Epithelial cell of prostate (primary cell): ENCODE data around the gene SFR1.

Source experiments
- DNase-seq: peaks from one replicate; pipeline ENCODE4 v3.0.0-alpha.2; 2011; ENCODE audit warnings: low read depth, low spot score
- H3K27ac ChIP-seq: fragments of 450-650 bp; 2 replicates; pipeline ENCODE4 v1.5.1; 2017; ENCODE audit warnings: mild to moderate bottlenecking

Gene SFR1

GRCh38 chr10:104121485-104122224 lies at the start of gene SFR1:
SFR1 (plus strand) TSS chr10:104122171; CDS start chr10:104122184, 13 bp downstream.
- peak; percentile 92 for DNase-seq
- peak within 1 kb of the TSS; percentile 98 for H3K27ac ChIP-seq

- no peak overlapping the region for H3K27ac ChIP-seq
- DNase-seq = no peak
These were observed 49.2 kb upstream of the SFR1 start for GRCh38 chr10:104072786-104073185.

GRCh38 chr10:104074505-104074904 lies 47.5 kb upstream of the SFR1 start:
- no peak overlapping the region for H3K27ac ChIP-seq
- no peak for DNase-seq

GRCh38 chr10:104076743-104077160 lies 45.2 kb upstream of the SFR1 start:
- H3K27ac ChIP-seq = no peak overlapping the region
- no peak for DNase-seq

GRCh38 chr10:104077247-104077646 lies 44.7 kb upstream of the SFR1 start:
- DNase-seq = no peak
- H3K27ac ChIP-seq = no peak overlapping the region

GRCh38 chr10:104077663-104078151 lies 44.3 kb upstream of the SFR1 start:
- no peak for DNase-seq
- H3K27ac ChIP-seq = no peak overlapping the region

- DNase-seq = peak; percentile 10
These were observed 41.2 kb upstream of the SFR1 start for GRCh38 chr10:104080762-104081161.

GRCh38 chr10:104081998-104082397 lies 40.0 kb upstream of the SFR1 start:
- H3K27ac ChIP-seq = peak overlapping the region; percentile 85
- DNase-seq = no peak

More at GRCh38 chr10:104080762-104081161, 41.2 kb upstream of the SFR1 start:
- peak overlapping the region; percentile 85 for H3K27ac ChIP-seq

GRCh38 chr10:104084482-104085142 lies 37.4 kb upstream of the SFR1 start:
- H3K27ac ChIP-seq = peak overlapping the region; percentile 85
- no peak for DNase-seq

GRCh38 chr10:104085801-104086400 lies 36.1 kb upstream of the SFR1 start, which contains the start of gene COL17A1:
COL17A1 (minus strand) TSS chr10:104085880; CDS start chr10:104080673, 5,207 bp downstream.
- H3K27ac ChIP-seq = peak within 1 kb of the TSS; percentile 85
- DNase-seq = peak; percentile 48

GRCh38 chr10:104088239-104088638 lies 33.7 kb upstream of the SFR1 start:
- no peak for DNase-seq

GRCh38 chr10:104089621-104090020 lies 32.4 kb upstream of the SFR1 start:
- H3K27ac ChIP-seq = peak overlapping the region; percentile 78
- DNase-seq = no peak

More at GRCh38 chr10:104088239-104088638, 33.7 kb upstream of the SFR1 start:
- H3K27ac ChIP-seq = no peak overlapping the region

GRCh38 chr10:104090611-104091010 lies 31.4 kb upstream of the SFR1 start:
- H3K27ac ChIP-seq = peak overlapping the region; percentile 78
- no peak for DNase-seq

- peak overlapping the region; percentile 84 for H3K27ac ChIP-seq
- peak; percentile 62 for DNase-seq
These were observed 29.2 kb upstream of the SFR1 start for GRCh38 chr10:104092749-104093148.

GRCh38 chr10:104096692-104097091 lies 25.3 kb upstream of the SFR1 start:
- no peak for DNase-seq

GRCh38 chr10:104098358-104098925 lies 23.5 kb upstream of the SFR1 start:
- H3K27ac ChIP-seq = peak overlapping the region; percentile 67
- DNase-seq = no peak

More at GRCh38 chr10:104096692-104097091, 25.3 kb upstream of the SFR1 start:
- no peak overlapping the region for H3K27ac ChIP-seq

GRCh38 chr10:104099269-104099668 lies 22.7 kb upstream of the SFR1 start:
- DNase-seq = no peak
- peak overlapping the region; percentile 67 for H3K27ac ChIP-seq

GRCh38 chr10:104099941-104100340 lies 22.0 kb upstream of the SFR1 start:
- no peak for DNase-seq
- peak overlapping the region; percentile 67 for H3K27ac ChIP-seq

- no peak for DNase-seq
- no peak overlapping the region for H3K27ac ChIP-seq
These were observed 21.2 kb upstream of the SFR1 start for GRCh38 chr10:104100795-104101194.

GRCh38 chr10:104101902-104102301 lies 20.1 kb upstream of the SFR1 start:
- H3K27ac ChIP-seq = no peak overlapping the region
- no peak for DNase-seq
